Gastroesophageal sphincter (tissue), 4 donors: ENCODE data around the gene ISLR2. TPM values are rescaled to one million over a fixed set of nuclear protein-coding genes. Genes with fewer than 3 reads are reported as not detected.

Experiments
- ATAC-seq: fragments of 150-250 bp; one replicate; pipeline ENCODE4 v1.9.1; 2016; ENCODE audit warnings: mild to moderate bottlenecking, moderate library complexity
- H3K27ac ChIP-seq, 4 donors: fragments of 200-600 bp; sonication (generic) in 3 of 4; 1 replicate in 3 of 4; 2 replicates in 1 of 4; pipeline ENCODE4 v1.5.1; 2016 to 2019
- H3K27me3 ChIP-seq: fragments of 200-600 bp; sonication (generic); one replicate; pipeline ENCODE4 v1.5.1; 2019
- H3K36me3 ChIP-seq, 2 donors: fragments of 200-600 bp; sonication (generic); one replicate each; pipeline ENCODE4 v1.5.1; 2019; ENCODE audit warnings: control low read depth in 1 of 2
- H3K4me1 ChIP-seq, 3 donors: fragments of 200-600 bp; sonication (generic); 1 replicate in 2 of 3; 2 replicates in 1 of 3; pipeline ENCODE4 v1.5.1; 2016 to 2019; ENCODE audit warnings: control low read depth in 2 of 3
- H3K4me3 ChIP-seq, 2 donors: fragments of 200-600 bp; sonication (generic); one replicate each; pipeline ENCODE4 v1.5.1; 2019; ENCODE audit warnings: mild to moderate bottlenecking in 1 of 2, moderate library complexity in 1 of 2
- H3K9me3 ChIP-seq, 3 donors: fragments of 200-600 bp; sonication (generic); one replicate each; pipeline ENCODE4 v1.5.1; 2017 to 2019; ENCODE audit warnings: control low read depth in 2 of 3
- EP300 ChIP-seq: sonication (generic); formaldehyde crosslinking; IDR thresholded peaks from one replicate; pipeline ENCODE4 v1.6.1; 2017; ENCODE audit warnings: antibody characterized with exemption, mild to moderate bottlenecking
- POLR2A ChIP-seq, 2 donors: fragments of 450-650 bp; IDR thresholded peaks; one replicate each; pipeline ENCODE4 v1.6.1; 2017; ENCODE audit warnings: antibody characterized with exemption in 2 of 2, mild to moderate bottlenecking in 2 of 2, moderate library complexity in 1 of 2
- POLR2AphosphoS5 ChIP-seq: sonication (generic); formaldehyde crosslinking; IDR thresholded peaks from one replicate; pipeline ENCODE4 v1.6.1; 2017; ENCODE audit warnings: antibody characterized with exemption
- WGBS, 2 donors: methylation state at CpG; one replicate each; pipeline ENCODE4 v1.1.5; 2018; ENCODE audit warnings: low coverage in 1 of 2; 5-methylcytosine and 5-hydroxymethylcytosine counted together
- total RNA-seq, 4 donors: library from RNA; depleted of rRNA; stranded (reverse); fragments of >200 nt; gene quantifications; one replicate each; pipeline ENCODE4 v1.1.0, GENCODE V29; 2016
- TF ChIP-seq, protein P1 (sequence below), 4 experiments: fragments of 200-600 bp in 2 of 4; fragments of 450-650 bp in 2 of 4; sonication (generic) in 1 of 4; IDR thresholded peaks; one replicate each; pipeline ENCODE4 v1.5.1; 2017 to 2019; ENCODE audit warnings: antibody characterized with exemption in 4 of 4, mild to moderate bottlenecking in 2 of 4, moderate library complexity in 2 of 4

The ISLR2 gene
- total RNA-seq, 4 donors from 2014 or later, result 0.54 to 5.4 (median 1.5) TPM

- peak; percentile 91 for ATAC-seq
- peak overlapping the region in 3 of 4 donors; percentile 61 to 70 (median 63) for H3K27ac ChIP-seq
- H3K4me3 ChIP-seq, result no peak overlapping the region
- WGBS, 2 donors, result 38 to 80% methylated on average over 1 to 7 of the region's 13 CpGs
- no peaks in the 10 kb centered on the region for H3K27me3 ChIP-seq
- TF ChIP-seq EP300 (no peak), POLR2AphosphoS5 (peak; percentile 51)
- H3K9me3 ChIP-seq, result no peaks in the 10 kb centered on the region
- peaks cover 0 to 12% of the 10 kb centered on the region in 2 donors for H3K36me3 ChIP-seq
- peaks cover 0 to 68% (median 48%) of the 10 kb centered on the region in 3 donors for H3K4me1 ChIP-seq
These were observed 48.9 kb downstream of the ISLR2 start for GRCh38 chr15:74179101-74179841.

GRCh38 chr15:74179983-74180880, 49.8 kb downstream of the ISLR2 start:
- 51% methylated on average over 5 of the region's 17 CpGs; no CpG with 5 or more reads in 1 of the 2 donors for WGBS, 2 donors
- TF ChIP-seq, protein P1, sequence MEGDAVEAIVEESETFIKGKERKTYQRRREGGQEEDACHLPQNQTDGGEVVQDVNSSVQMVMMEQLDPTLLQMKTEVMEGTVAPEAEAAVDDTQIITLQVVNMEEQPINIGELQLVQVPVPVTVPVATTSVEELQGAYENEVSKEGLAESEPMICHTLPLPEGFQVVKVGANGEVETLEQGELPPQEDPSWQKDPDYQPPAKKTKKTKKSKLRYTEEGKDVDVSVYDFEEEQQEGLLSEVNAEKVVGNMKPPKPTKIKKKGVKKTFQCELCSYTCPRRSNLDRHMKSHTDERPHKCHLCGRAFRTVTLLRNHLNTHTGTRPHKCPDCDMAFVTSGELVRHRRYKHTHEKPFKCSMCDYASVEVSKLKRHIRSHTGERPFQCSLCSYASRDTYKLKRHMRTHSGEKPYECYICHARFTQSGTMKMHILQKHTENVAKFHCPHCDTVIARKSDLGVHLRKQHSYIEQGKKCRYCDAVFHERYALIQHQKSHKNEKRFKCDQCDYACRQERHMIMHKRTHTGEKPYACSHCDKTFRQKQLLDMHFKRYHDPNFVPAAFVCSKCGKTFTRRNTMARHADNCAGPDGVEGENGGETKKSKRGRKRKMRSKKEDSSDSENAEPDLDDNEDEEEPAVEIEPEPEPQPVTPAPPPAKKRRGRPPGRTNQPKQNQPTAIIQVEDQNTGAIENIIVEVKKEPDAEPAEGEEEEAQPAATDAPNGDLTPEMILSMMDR (IDR thresholded peaks at IDR 0.05), result no peak
- TF ChIP-seq POLR2AphosphoS5, result no peak
- TF ChIP-seq POLR2A (IDR thresholded peaks at IDR 0.05), result no peak
- no peak for TF ChIP-seq EP300
- peak; percentile 52 for ATAC-seq
- peak overlapping the region in 3 of 4 donors; percentile 56 to 63 (median 61) for H3K27ac ChIP-seq
- H3K4me3 ChIP-seq, result no peak overlapping the region
- H3K27me3 ChIP-seq, result no peaks in the 10 kb centered on the region
- H3K36me3 ChIP-seq, result peaks cover 0 to 10% of the 10 kb centered on the region in 2 donors
- peaks cover 0 to 58% (median 43%) of the 10 kb centered on the region in 3 donors for H3K4me1 ChIP-seq
- H3K9me3 ChIP-seq, result no peaks in the 10 kb centered on the region

GRCh38 chr15:74180881-74181602, 50.7 kb downstream of the ISLR2 start:
- peak overlapping the region in 3 of 4 donors; percentile 56 to 63 (median 61) for H3K27ac ChIP-seq
- TF ChIP-seq, protein P1 (IDR thresholded peaks at IDR 0.05), result no peak
- TF ChIP-seq EP300 (no peak), POLR2A (IDR thresholded peaks at IDR 0.05) (no peak), POLR2AphosphoS5 (no peak)
- H3K9me3 ChIP-seq, result no peaks in the 10 kb centered on the region
- peaks cover 0 to 50% (median 35%) of the 10 kb centered on the region in 3 donors for H3K4me1 ChIP-seq
- no peaks in the 10 kb centered on the region for H3K27me3 ChIP-seq
- WGBS, 2 donors, result 94% methylated on average over 6 of the region's 21 CpGs; no CpG with 5 or more reads in 1 of the 2 donors
- H3K36me3 ChIP-seq, result peaks cover 0 to 2% of the 10 kb centered on the region in 2 donors
- no peak overlapping the region for H3K4me3 ChIP-seq
- ATAC-seq, result no peak

- ATAC-seq, result no peak
- WGBS, 2 donors, result 88 to 95% methylated on average over 3 to 5 of the region's 8 CpGs
- no peak for TF ChIP-seq POLR2A (IDR thresholded peaks at IDR 0.05)
- TF ChIP-seq EP300, result no peak
- TF ChIP-seq POLR2AphosphoS5, result no peak
- TF ChIP-seq, protein P1 (IDR thresholded peaks at IDR 0.05), result no peak
- H3K4me3 ChIP-seq, result no peak overlapping the region
- H3K4me1 ChIP-seq, result peaks cover 0 to 39% (median 30%) of the 10 kb centered on the region in 3 donors
- no peak overlapping the region for H3K27ac ChIP-seq
- H3K9me3 ChIP-seq, result no peaks in the 10 kb centered on the region
- no peaks in the 10 kb centered on the region for H3K27me3 ChIP-seq
- H3K36me3 ChIP-seq, result no peaks in the 10 kb centered on the region
These were observed 51.7 kb downstream of the ISLR2 start for GRCh38 chr15:74182131-74182530.

DNA sequence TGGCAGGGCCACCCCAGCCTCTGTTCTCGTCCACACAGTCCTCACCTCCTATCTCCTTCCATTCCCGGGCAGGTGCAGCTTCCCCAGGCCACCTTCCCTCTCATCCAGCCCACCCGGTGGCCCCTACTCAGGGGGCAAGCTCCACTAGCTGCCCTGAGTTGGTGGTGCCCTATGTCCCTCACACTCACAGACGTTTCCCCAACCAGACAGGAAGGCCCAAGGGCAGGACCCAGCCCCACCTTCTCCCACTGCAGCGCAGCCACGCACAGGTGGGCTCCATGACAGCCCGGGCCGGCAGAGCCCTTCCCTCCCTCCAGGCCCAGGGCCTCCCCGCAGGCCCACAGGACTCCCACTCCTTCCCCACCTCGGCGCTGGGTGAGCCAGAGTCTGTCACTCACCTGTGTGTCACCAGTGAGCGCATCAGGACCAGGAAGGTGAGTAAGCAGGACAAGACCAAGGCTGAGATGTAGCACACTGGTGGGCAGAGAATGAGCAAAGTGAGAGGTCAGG, 54.3 kb downstream of the ISLR2 start:
- 100% methylated on average over 2 of the region's 12 CpGs; no CpG with 5 or more reads in 1 of the 2 donors for WGBS, 2 donors
- no peak for ATAC-seq
- Histone ChIP-seq H3K27me3 (no peaks in the 10 kb centered on the region), H3K27ac (no peak overlapping the region), H3K4me1 (peaks cover 0 to 14% (median 11%) of the 10 kb centered on the region in 3 donors), H3K4me3 (no peak overlapping the region), H3K9me3 (no peaks in the 10 kb centered on the region), H3K36me3 (no peaks in the 10 kb centered on the region)
- TF ChIP-seq POLR2AphosphoS5 (no peak), POLR2A (IDR thresholded peaks at IDR 0.05) (no peak), EP300 (no peak)
- TF ChIP-seq, protein P1 (IDR thresholded peaks at IDR 0.05), result no peak
